GM21529 (cell line): ENCODE data around the gene KCNK15.

Experiments
- ATAC-seq: cut with Tn5 transposase; IDR thresholded peaks from one replicate; pipeline ENCODE4 v1.9.1; 2021; ENCODE audit not compliant: unreplicated experiment

The KCNK15 gene

GRCh38 chr20:44788706-44789456, 43.2 kb downstream of the KCNK15 start:
- no peak for ATAC-seq

GRCh38 chr20:44790638-44791393, 45.2 kb downstream of the KCNK15 start:
- ATAC-seq, result no peak

- ATAC-seq, result no peak
These were observed 47.1 kb downstream of the KCNK15 start for GRCh38 chr20:44792796-44793195.

GRCh38 chr20:44795836-44796235, 50.2 kb downstream of the KCNK15 start:
- ATAC-seq, result no peak

GRCh38 chr20:44796311-44796710, 50.6 kb downstream of the KCNK15 start:
- no peak for ATAC-seq

- no peak for ATAC-seq
These were observed 51.2 kb downstream of the KCNK15 start for GRCh38 chr20:44796758-44797457.

GRCh38 chr20:44799691-44800090, 54.0 kb downstream of the KCNK15 start:
- ATAC-seq, result no peak

GRCh38 chr20:44800391-44801046, 54.9 kb downstream of the KCNK15 start:
- no peak for ATAC-seq
